ENCODE measurements around the gene PDS5A.

DNA sequence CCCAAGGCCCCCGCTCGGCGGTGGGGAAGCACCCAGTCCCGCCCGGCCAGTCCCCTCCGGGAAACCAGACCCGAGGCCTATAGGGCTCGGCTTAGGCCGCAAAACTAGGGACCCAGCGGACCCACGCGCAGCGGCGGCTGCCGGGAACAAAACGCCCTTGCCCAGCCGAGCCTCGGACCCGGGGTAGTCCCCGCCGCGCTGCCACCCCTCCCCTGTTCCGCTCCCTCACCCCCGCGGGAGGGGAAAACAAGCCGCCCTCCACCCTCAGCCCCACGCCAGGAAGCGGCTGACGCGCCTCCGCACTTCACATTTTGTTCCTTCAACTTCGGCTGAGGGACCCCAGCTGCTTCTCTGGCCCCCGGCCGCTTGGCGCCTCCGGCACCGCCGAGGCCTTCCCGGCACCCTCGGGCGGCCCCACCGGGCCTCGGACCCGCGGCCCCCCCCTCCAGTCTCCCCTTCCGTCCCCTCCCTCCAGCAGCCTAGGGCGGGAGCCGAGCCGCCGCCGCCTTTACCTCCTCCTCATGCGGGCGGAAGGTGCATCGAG lies 694 bp downstream of the PDS5A start:
- TF ChIP-seq ZNF565 (CRISPR knock-in tag; conservative IDR thresholded peaks at IDR 0.05; ENCODE audit: low read depth) (no peak), PATZ1 (CRISPR knock-in tag; IDR thresholded peaks at IDR 0.05; ENCODE audit: borderline replicate concordance) (no peak), ZNF8 (CRISPR knock-in tag; IDR thresholded peaks at IDR 0.05) (no peak), RARB (CRISPR knock-in tag; IDR thresholded peaks at IDR 0.05) (no peak), ZFP3 (CRISPR knock-in tag; IDR thresholded peaks at IDR 0.05) (no peak), TOX (CRISPR knock-in tag; IDR thresholded peaks at IDR 0.05; ENCODE audit: borderline replicate concordance) (no peak), POU6F1 (CRISPR knock-in tag; IDR thresholded peaks at IDR 0.05; ENCODE audit: borderline replicate concordance, low read depth) (no peak), ARNTL (CRISPR knock-in tag; IDR thresholded peaks at IDR 0.05; ENCODE audit: borderline replicate concordance, low read depth) (no peak), TCF4 (CRISPR knock-in tag; IDR thresholded peaks at IDR 0.05; ENCODE audit: borderline replicate concordance) (no peak), SNAI2 (CRISPR knock-in tag; IDR thresholded peaks at IDR 0.05) (no peak)
- TF ChIP-seq, protein P1, sequence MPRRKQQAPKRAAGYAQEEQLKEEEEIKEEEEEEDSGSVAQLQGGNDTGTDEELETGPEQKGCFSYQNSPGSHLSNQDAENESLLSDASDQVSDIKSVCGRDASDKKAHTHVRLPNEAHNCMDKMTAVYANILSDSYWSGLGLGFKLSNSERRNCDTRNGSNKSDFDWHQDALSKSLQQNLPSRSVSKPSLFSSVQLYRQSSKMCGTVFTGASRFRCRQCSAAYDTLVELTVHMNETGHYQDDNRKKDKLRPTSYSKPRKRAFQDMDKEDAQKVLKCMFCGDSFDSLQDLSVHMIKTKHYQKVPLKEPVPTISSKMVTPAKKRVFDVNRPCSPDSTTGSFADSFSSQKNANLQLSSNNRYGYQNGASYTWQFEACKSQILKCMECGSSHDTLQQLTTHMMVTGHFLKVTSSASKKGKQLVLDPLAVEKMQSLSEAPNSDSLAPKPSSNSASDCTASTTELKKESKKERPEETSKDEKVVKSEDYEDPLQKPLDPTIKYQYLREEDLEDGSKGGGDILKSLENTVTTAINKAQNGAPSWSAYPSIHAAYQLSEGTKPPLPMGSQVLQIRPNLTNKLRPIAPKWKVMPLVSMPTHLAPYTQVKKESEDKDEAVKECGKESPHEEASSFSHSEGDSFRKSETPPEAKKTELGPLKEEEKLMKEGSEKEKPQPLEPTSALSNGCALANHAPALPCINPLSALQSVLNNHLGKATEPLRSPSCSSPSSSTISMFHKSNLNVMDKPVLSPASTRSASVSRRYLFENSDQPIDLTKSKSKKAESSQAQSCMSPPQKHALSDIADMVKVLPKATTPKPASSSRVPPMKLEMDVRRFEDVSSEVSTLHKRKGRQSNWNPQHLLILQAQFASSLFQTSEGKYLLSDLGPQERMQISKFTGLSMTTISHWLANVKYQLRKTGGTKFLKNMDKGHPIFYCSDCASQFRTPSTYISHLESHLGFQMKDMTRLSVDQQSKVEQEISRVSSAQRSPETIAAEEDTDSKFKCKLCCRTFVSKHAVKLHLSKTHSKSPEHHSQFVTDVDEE (CRISPR knock-in tag; IDR thresholded peaks at IDR 0.05), result no peak
- TF ChIP-seq, protein P2, sequence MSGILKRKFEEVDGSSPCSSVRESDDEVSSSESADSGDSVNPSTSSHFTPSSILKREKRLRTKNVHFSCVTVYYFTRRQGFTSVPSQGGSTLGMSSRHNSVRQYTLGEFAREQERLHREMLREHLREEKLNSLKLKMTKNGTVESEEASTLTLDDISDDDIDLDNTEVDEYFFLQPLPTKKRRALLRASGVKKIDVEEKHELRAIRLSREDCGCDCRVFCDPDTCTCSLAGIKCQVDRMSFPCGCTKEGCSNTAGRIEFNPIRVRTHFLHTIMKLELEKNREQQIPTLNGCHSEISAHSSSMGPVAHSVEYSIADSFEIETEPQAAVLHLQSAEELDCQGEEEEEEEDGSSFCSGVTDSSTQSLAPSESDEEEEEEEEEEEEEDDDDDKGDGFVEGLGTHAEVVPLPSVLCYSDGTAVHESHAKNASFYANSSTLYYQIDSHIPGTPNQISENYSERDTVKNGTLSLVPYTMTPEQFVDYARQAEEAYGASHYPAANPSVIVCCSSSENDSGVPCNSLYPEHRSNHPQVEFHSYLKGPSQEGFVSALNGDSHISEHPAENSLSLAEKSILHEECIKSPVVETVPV (CRISPR knock-in tag; IDR thresholded peaks at IDR 0.05), result no peak
